Suprapubic skin (tissue), 3 donors: Measurements from ENCODE around the gene CDH3.

Experiments used
- CTCF ChIP-seq, 2 donors: fragments of 200-600 bp in 1 of 2; fragments of 450-650 bp in 1 of 2; sonication (generic) in 1 of 2; IDR thresholded peaks; one replicate each; pipeline ENCODE4 v1.5.1; 2016 to 2019; ENCODE audit warnings: antibody characterized with exemption in 2 of 2, mild to moderate bottlenecking in 1 of 2, moderate library complexity in 1 of 2
- EP300 ChIP-seq: sonication (generic); formaldehyde crosslinking; IDR thresholded peaks from one replicate; pipeline ENCODE4 v1.6.1; 2017; ENCODE audit warnings: antibody characterized with exemption
- POLR2A ChIP-seq, 2 donors: fragments of 450-650 bp; IDR thresholded peaks; one replicate each; pipeline ENCODE4 v1.6.1; 2017; ENCODE audit warnings: antibody characterized with exemption in 2 of 2, mild to moderate bottlenecking in 2 of 2, moderate library complexity in 2 of 2

DNA sequence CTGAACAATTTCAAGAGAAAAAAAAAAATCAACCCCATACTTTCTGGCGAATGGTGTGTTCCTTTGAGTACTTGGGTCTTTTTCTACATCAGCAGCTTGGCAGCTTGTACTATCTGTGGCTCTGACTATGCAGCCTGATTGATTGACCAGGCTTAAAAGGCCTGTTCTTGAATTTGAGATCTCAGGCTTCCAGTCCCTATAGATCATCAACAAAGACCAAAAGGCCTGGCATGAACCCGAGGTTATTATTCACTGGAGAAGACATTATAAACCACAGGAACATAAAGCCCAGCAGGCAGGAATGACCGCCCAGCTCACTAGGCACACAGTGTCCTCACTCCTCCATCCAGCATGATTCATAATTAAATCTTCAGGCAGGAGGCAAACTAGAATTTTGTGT, 32.1 kb upstream of the CDH3 start:
- TF ChIP-seq CTCF (IDR thresholded peaks at IDR 0.05) (no peak), EP300 (no peak), POLR2A (IDR thresholded peaks at IDR 0.05) (no peak)
